IMR-90 (cell line): ENCODE measurements around the gene NUDT1. TPM values are rescaled to one million over a fixed set of nuclear protein-coding genes. Genes with fewer than 3 reads are reported as not detected.

ENCODE experiments used
- ATAC-seq: fragments of 200-7000 bp; cut with Tn5 transposase; 2 replicates; pipeline ENCODE4 v1.9.1; 2020; ENCODE audit warnings: low read depth, mild to moderate bottlenecking, moderate library complexity
- BruUV-seq: library from RNA; stranded (reverse); fragments of 400-500 nt; replicated peaks from 2 replicates; lab custom pipeline; 2021; lab: Mats Ljungman, UMichigan
- CTCF ChIA-PET: fragments of 300-600 bp; formaldehyde crosslinking; extraction: SDS; loops from one replicate; lab custom pipeline; 2021; ENCODE audit warnings: antibody characterized with exemption; lab: Yijun Ruan, JAX
- POLR2A ChIA-PET: fragments of 300-600 bp; sonication (Branson Sonifier 250); formaldehyde crosslinking; loops from one replicate; lab custom pipeline; 2022; ENCODE audit warnings: antibody characterized with exemption; ENCODE audit not compliant: unreplicated experiment; lab: Charles Lee
- DNase-seq: peaks from one replicate; pipeline ENCODE4 v3.0.0; 2013
- H2AFZ ChIP-seq: replicated peaks from 2 replicates; pipeline ENCODE3; 2013; ENCODE audit warnings: low read length, mild to moderate bottlenecking; ENCODE audit not compliant: poor library complexity
- H2AK5ac ChIP-seq: 2 replicates; pipeline ENCODE4 v1.6.1; 2013; ENCODE audit warnings: low read depth, low read length, inconsistent platforms
- H2AK9ac ChIP-seq: replicated peaks from 2 replicates; pipeline ENCODE3; 2013; ENCODE audit warnings: mild to moderate bottlenecking, low read depth, low read length, moderate library complexity; ENCODE audit not compliant: poor library complexity
- H2BK120ac ChIP-seq: 2 replicates; pipeline ENCODE4 v1.6.1; 2013; ENCODE audit warnings: low read depth, low read length, inconsistent platforms
- H2BK15ac ChIP-seq: 3 replicates; pipeline ENCODE4 v1.6.1; 2013; ENCODE audit warnings: low read depth, low read length, inconsistent platforms
- H2BK20ac ChIP-seq: 2 replicates; pipeline ENCODE4 v1.6.1; 2013; ENCODE audit warnings: low read depth, mild to moderate bottlenecking, inconsistent platforms, low read length, moderate library complexity
- H2BK5ac ChIP-seq: 2 replicates; pipeline ENCODE4 v1.6.1; 2013; ENCODE audit warnings: mild to moderate bottlenecking, low read depth, low read length, inconsistent platforms; ENCODE audit not compliant: poor library complexity, severe bottlenecking
- H3K14ac ChIP-seq: replicated peaks from 2 replicates; pipeline ENCODE4 v1.6.1; 2013; ENCODE audit warnings: low read depth, low read length, inconsistent platforms
- H3K18ac ChIP-seq: 2 replicates; pipeline ENCODE4 v1.6.1; 2013; ENCODE audit warnings: low read depth, low read length, control low read depth
- H3K23ac ChIP-seq: 2 replicates; pipeline ENCODE4 v1.6.1; 2013; ENCODE audit warnings: low read depth, low read length, inconsistent platforms
- H3K27ac ChIP-seq: 2 replicates; pipeline ENCODE4 v1.5.1; 2013; ENCODE audit warnings: mild to moderate bottlenecking, control low read depth, low read length; ENCODE audit not compliant: insufficient read depth
- H3K27me3 ChIP-seq: 2 replicates; pipeline ENCODE4 v1.6.1; 2013; ENCODE audit warnings: low read length; ENCODE audit not compliant: control insufficient read depth, insufficient read depth
- H3K36me3 ChIP-seq: 2 replicates; pipeline ENCODE4 v1.6.1; 2013; ENCODE audit warnings: low read length, mixed read lengths; ENCODE audit not compliant: control insufficient read depth, insufficient read depth
- H3K4ac ChIP-seq: 2 replicates; pipeline ENCODE4 v1.6.1; 2013; ENCODE audit warnings: low read depth, low read length, inconsistent platforms
- H3K4me1 ChIP-seq: 2 replicates; pipeline ENCODE4 v1.6.1; 2013; ENCODE audit warnings: low read length, mixed read lengths; ENCODE audit not compliant: control insufficient read depth, insufficient read depth
- H3K4me2 ChIP-seq: 2 replicates; pipeline ENCODE4 v1.6.1; 2013; ENCODE audit warnings: low read depth, mild to moderate bottlenecking, control low read depth, low read length, moderate library complexity
- H3K4me3 ChIP-seq: 2 replicates; pipeline ENCODE4 v1.5.1; 2013; ENCODE audit warnings: low read depth, mild to moderate bottlenecking, control low read depth, low read length, moderate library complexity; ENCODE audit not compliant: insufficient read depth
- H3K56ac ChIP-seq: 2 replicates; pipeline ENCODE4 v1.6.1; 2013; ENCODE audit warnings: low read length, inconsistent platforms; ENCODE audit not compliant: insufficient read depth; ENCODE audit errors: extremely low read depth
- H3K79me1 ChIP-seq, 2 experiments: 2 replicates each; pipeline ENCODE4 v1.6.1; 2013; ENCODE audit warnings: low read length in 2 of 2, inconsistent platforms in 1 of 2, low read depth in 1 of 2
- H3K9ac ChIP-seq: 2 replicates; pipeline ENCODE4 v1.6.1; 2013; ENCODE audit warnings: low read depth, low read length, control low read depth
- H3K9me1 ChIP-seq: 2 replicates; pipeline ENCODE4 v1.6.1; 2013; ENCODE audit warnings: low read length, inconsistent platforms; ENCODE audit not compliant: insufficient read depth
- H3K9me3 ChIP-seq: 2 replicates; pipeline ENCODE4 v1.6.1; 2013; ENCODE audit warnings: low read length; ENCODE audit not compliant: control insufficient read depth, insufficient read depth
- H4K20me1 ChIP-seq: 2 replicates; pipeline ENCODE4 v1.6.1; 2013; ENCODE audit warnings: low read length, inconsistent platforms; ENCODE audit not compliant: insufficient read depth
- H4K5ac ChIP-seq: 2 replicates; pipeline ENCODE4 v1.6.1; 2013; ENCODE audit warnings: mild to moderate bottlenecking, low read depth, low read length, control low read depth
- H4K8ac ChIP-seq, 2 experiments: 2 replicates each; pipeline ENCODE4 v1.6.1; 2013; ENCODE audit warnings: low read depth in 2 of 2, low read length in 2 of 2, control low read depth in 1 of 2, inconsistent platforms in 1 of 2
- H4K91ac ChIP-seq: 2 replicates; pipeline ENCODE4 v1.6.1; 2013; ENCODE audit warnings: low read depth, low read length, inconsistent platforms; ENCODE audit not compliant: insufficient read depth
- BHLHE40 ChIP-seq: fragments of 150-350 bp; IDR thresholded peaks from 2 replicates; pipeline ENCODE4 v1.6.1; 2016; ENCODE audit warnings: mild to moderate bottlenecking, low read depth, low read length
- CEBPB ChIP-seq: IDR thresholded peaks from 2 replicates; pipeline ENCODE4 v1.6.1; 2012; ENCODE audit warnings: low read depth, low read length, improper control_type of control experiment
- CHD1 ChIP-seq: IDR thresholded peaks from 2 replicates; pipeline ENCODE4 v1.6.1; 2012; ENCODE audit warnings: low read depth, low read length, improper control_type of control experiment
- CTCF ChIP-seq: conservative IDR thresholded peaks from 2 replicates; pipeline ENCODE4 v1.5.1; 2012; ENCODE audit warnings: mild to moderate bottlenecking, low read depth, low read length, improper control_type of control experiment
- ELK1 ChIP-seq: fragments of 150-350 bp; IDR thresholded peaks from 2 replicates; pipeline ENCODE4 v1.6.1; 2016; ENCODE audit warnings: low read depth, mild to moderate bottlenecking, low read length, moderate library complexity, borderline replicate concordance
- FOS ChIP-seq: fragments of 150-350 bp; IDR thresholded peaks from 2 replicates; pipeline ENCODE4 v1.6.1; 2016; ENCODE audit warnings: low read depth, low read length
- MAFK ChIP-seq: IDR thresholded peaks from 2 replicates; pipeline ENCODE4 v1.6.1; 2012; ENCODE audit warnings: low read depth, low read length, improper control_type of control experiment
- MAZ ChIP-seq: IDR thresholded peaks from 2 replicates; pipeline ENCODE4 v1.6.1; 2012; ENCODE audit warnings: low read depth, mild to moderate bottlenecking, low read length, improper control_type of control experiment, moderate library complexity, borderline replicate concordance
- MXI1 ChIP-seq: IDR thresholded peaks from 2 replicates; pipeline ENCODE4 v1.6.1; 2012; ENCODE audit warnings: low read depth, mild to moderate bottlenecking, low read length, moderate library complexity, borderline replicate concordance
- NFE2L2 ChIP-seq: fragments of 150-350 bp; IDR thresholded peaks from 2 replicates; pipeline ENCODE4 v1.6.1; 2016; ENCODE audit warnings: low read depth, mild to moderate bottlenecking, low read length
- POLR2A ChIP-seq: IDR thresholded peaks from 2 replicates; pipeline ENCODE4 v1.6.1; 2012; ENCODE audit warnings: mild to moderate bottlenecking, low read depth, low read length
- RAD21 ChIP-seq: IDR thresholded peaks from 2 replicates; pipeline ENCODE4 v1.6.1; 2012; ENCODE audit warnings: low read length, improper control_type of control experiment
- RCOR1 ChIP-seq: IDR thresholded peaks from 2 replicates; pipeline ENCODE4 v1.6.1; 2012; ENCODE audit warnings: mild to moderate bottlenecking, low read length, improper control_type of control experiment; ENCODE audit not compliant: insufficient replicate concordance
- RFX5 ChIP-seq: IDR thresholded peaks from 2 replicates; pipeline ENCODE4 v1.8.0; 2012; ENCODE audit warnings: low read depth, mild to moderate bottlenecking, low read length, moderate library complexity
- SMC3 ChIP-seq: fragments of 150-350 bp; IDR thresholded peaks from 2 replicates; pipeline ENCODE4 v1.6.1; 2016; ENCODE audit warnings: low read depth, mild to moderate bottlenecking, antibody characterized with exemption, low read length, moderate library complexity
- USF2 ChIP-seq: fragments of 150-350 bp; IDR thresholded peaks from 2 replicates; pipeline ENCODE4 v1.6.1; 2017; ENCODE audit warnings: mild to moderate bottlenecking, antibody characterized with exemption, low read length, low read depth
- WGBS, 2 experiments: methylation state at CpG; one replicate each; pipeline versions ENCODE4 v1.1.5 to v1.1.7; 2013; ENCODE audit warnings: missing lambda C conversion rate in 2 of 2; ENCODE audit not compliant: insufficient read length in 1 of 2; ENCODE audit errors: extremely low coverage in 2 of 2; 5-methylcytosine and 5-hydroxymethylcytosine counted together
- dilution Hi-C: fragments of 300-500 bp; cut with HindIII; formaldehyde crosslinking; loops from one replicate; pipeline ENCODE4 v1.14.3; 2018; ENCODE audit warnings: low sequenced_read_pairs; ENCODE audit not compliant: unreplicated experiment
- in situ Hi-C: fragments of 300-500 bp; cut with MboI; formaldehyde crosslinking; loops from 3 replicates; pipeline ENCODE4 v1.14.3; 2019; ENCODE audit warnings: low sequenced_read_pairs, inconsistent platforms, mixed read lengths
- intact Hi-C: fragments of 100-400 bp; cut with micrococcal nuclease; formaldehyde crosslinking; loops from 2 replicates; pipeline ENCODE4 v1.10.0; 2022
- polyA plus RNA-seq, 3 experiments: library from polyadenylated mRNA; depleted of rRNA; stranded (reverse); fragments of >200 nt; gene quantifications; 2 replicates each; pipeline ENCODE4 v1.2.3, GENCODE V29; 2012; ENCODE audit warnings: low replicate concordance in 1 of 3
- total RNA-seq: library from RNA; depleted of rRNA; stranded (reverse); fragments of >200 nt; gene quantifications from 2 replicates; pipeline ENCODE4 v1.2.3, GENCODE V29; 2012

The NUDT1 gene
- total and polyA plus RNA-seq, 2 of the 4 experiments (the other 2 are of a cell fraction) = 33.4 to 49.1 TPM

DNA sequence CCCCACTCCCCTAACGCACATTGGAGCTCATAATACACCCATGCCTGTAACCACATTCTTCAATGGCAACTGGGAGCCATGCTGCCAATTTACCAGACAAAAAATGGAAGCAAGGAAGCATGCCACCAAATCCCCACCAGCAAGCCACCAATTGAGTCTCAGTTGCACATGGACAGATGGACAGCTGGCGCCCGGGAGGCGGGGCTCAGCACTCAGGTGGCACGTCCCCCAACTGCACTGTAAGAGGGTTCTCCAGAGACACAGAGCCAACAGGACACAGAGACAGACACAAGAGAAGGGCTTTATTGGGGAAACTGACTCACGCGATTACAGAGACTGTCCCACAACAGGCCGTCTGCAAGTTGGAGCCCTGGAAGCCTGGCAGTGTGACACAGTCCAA lies 11.8 kb upstream of the NUDT1 start:
- dilution Hi-C loops (no loop called here), intact Hi-C loops (no loop called here), in situ Hi-C loops (no loop called here)
- TF ChIP-seq CTCF (no peak), POLR2A (no peak), RAD21 (no peak), CEBPB (no peak), MAFK (no peak), NFE2L2 (no peak), RFX5 (no peak), ELK1 (no peak), BHLHE40 (no peak), CHD1 (no peak), MAZ (no peak), FOS (no peak), MXI1 (no peak), USF2 (no peak), RCOR1 (no peak), SMC3 (no peak)
- Histone ChIP-seq H4K20me1 (no peaks in the 10 kb centered on the region; the same call in 1 of the 2 replicates), H4K91ac (no peak overlapping the region), H3K4me1 (peaks cover 3% of the 10 kb centered on the region), H3K14ac (no peak overlapping the region), H3K4me3 (no peak overlapping the region), H3K4me2 (no peak overlapping the region), H3K36me3 (peaks cover 33% of the 10 kb centered on the region), H2AFZ (no peak overlapping the region), H3K56ac (no peak overlapping the region), H2BK15ac (no peak overlapping the region), H2BK5ac (no peak overlapping the region), H2AK5ac (no peak overlapping the region), H3K79me1 (peaks cover 14 to 59% of the 10 kb centered on the region in 2 experiments), H4K8ac (no peak overlapping the region), H2AK9ac (no peak overlapping the region), H3K9me1 (peaks cover 5% of the 10 kb centered on the region; the same call in 1 of the 2 replicates), H3K4ac (no peak overlapping the region), H3K9ac (no peak overlapping the region), H4K5ac (no peak overlapping the region), H3K18ac (no peak overlapping the region), H3K27me3 (no peaks in the 10 kb centered on the region), H3K23ac (no peak overlapping the region), H3K27ac (no peak overlapping the region), H3K9me3 (no peaks in the 10 kb centered on the region), H2BK120ac (no peak overlapping the region), H2BK20ac (no peak overlapping the region)
- WGBS, 2 experiments = 100% methylated on average over 3 of the region's 8 CpGs; no CpG with 5 or more reads in 1 of the 2 experiments
- no peak for ATAC-seq
- POLR2A ChIA-PET = no interaction called here
- no TSS peak for BruUV-seq
- no peak for DNase-seq
- CTCF ChIA-PET = no interaction called here
